HG03139 (cell line): ENCODE measurements around the gene MYO5B.
"Not testable (repeated sequence)": the region's sequence is repeated elsewhere in the genome, so short reads cannot be mapped to it uniquely, and the experiment has no call there.

Source experiments
- ATAC-seq: cut with Tn5 transposase; IDR thresholded peaks from one replicate; pipeline ENCODE4 v1.9.1; 2021; ENCODE audit not compliant: unreplicated experiment

The MYO5B gene

GRCh38 chr18:50194631-50195532, at the start of gene MYO5B:
TSS of gene MYO5B (minus strand) at chr18:50195147. CDS start at chr18:50194793, 354 bp downstream.
- no peak for ATAC-seq

- ATAC-seq, result not testable (repeated sequence)
Observed at GRCh38 chr18:50241768-50242167, 46.8 kb upstream of the MYO5B start.

GRCh38 chr18:50240080-50240563, 45.2 kb upstream of the MYO5B start:
- no peak for ATAC-seq

- no peak for ATAC-seq
Observed at GRCh38 chr18:50232419-50232818, 37.5 kb upstream of the MYO5B start.

GRCh38 chr18:50231621-50232020, 36.7 kb upstream of the MYO5B start:
- no peak for ATAC-seq

GRCh38 chr18:50220249-50220648, 25.3 kb upstream of the MYO5B start:
- not testable (repeated sequence) for ATAC-seq

GRCh38 chr18:50218432-50219197, 23.7 kb upstream of the MYO5B start:
- no peak for ATAC-seq

GRCh38 chr18:50209311-50209710, 14.4 kb upstream of the MYO5B start:
- ATAC-seq, result no peak

GRCh38 chr18:50207722-50208121, 12.8 kb upstream of the MYO5B start:
- no peak for ATAC-seq

- ATAC-seq, result no peak
Observed at GRCh38 chr18:50203801-50204604, 9.1 kb upstream of the MYO5B start.

- ATAC-seq, result no peak
Observed at GRCh38 chr18:50201476-50202018, 6.6 kb upstream of the MYO5B start.

- no peak for ATAC-seq
Observed at GRCh38 chr18:50199921-50200320, 5.0 kb upstream of the MYO5B start.

- no peak for ATAC-seq
Observed at GRCh38 chr18:50199346-50199855, 4.5 kb upstream of the MYO5B start.

- no peak for ATAC-seq
Observed at GRCh38 chr18:50196261-50196660, 1.3 kb upstream of the MYO5B start.

- ATAC-seq, result no peak
Observed at GRCh38 chr18:50195689-50196088, 742 bp upstream of the MYO5B start.

- no peak for ATAC-seq
Observed at GRCh38 chr18:50193796-50194630, 934 bp downstream of the MYO5B start.

- no peak for ATAC-seq
Observed at GRCh38 chr18:50192995-50193795, 1.8 kb downstream of the MYO5B start.

- ATAC-seq, result no peak
Observed at GRCh38 chr18:50190926-50191325, 4.0 kb downstream of the MYO5B start.

- no peak for ATAC-seq
Observed at GRCh38 chr18:50190236-50190635, 4.7 kb downstream of the MYO5B start.
